GM12878 (cell line): ENCODE data around the gene SRSF7. TPM values are rescaled to one million over a fixed set of nuclear protein-coding genes. Genes with fewer than 3 reads are reported as not detected.

Experiments used
- ATAC-seq: fragments of 200-7000 bp; cut with Tn5 transposase; 3 replicates; pipeline ENCODE4 v1.9.1; 2020; ENCODE audit warnings: mild to moderate bottlenecking, moderate library complexity
- BruUV-seq: library from RNA; stranded (reverse); fragments of 400-500 nt; replicated peaks from 2 replicates; lab custom pipeline; 2021; lab: Mats Ljungman, UMichigan
- CTCF ChIA-PET: fragments of 300-600 bp; sonication (Branson Sonifier 250); formaldehyde crosslinking; extraction: SDS; loops from one replicate; lab custom pipeline; 2021; ENCODE audit warnings: inconsistent platforms; lab: Yijun Ruan, JAX
- POLR2A ChIA-PET: fragments of 350-600 bp; formaldehyde crosslinking; extraction: SDS; loops from one replicate; lab custom pipeline; 2021; ENCODE audit warnings: inconsistent platforms; lab: Charles Lee
- RAD21 ChIA-PET: fragments of 300-600 bp; sonication (Branson Sonifier 250); formaldehyde crosslinking; loops from one replicate; lab custom pipeline; 2023; ENCODE audit warnings: antibody characterized with exemption; ENCODE audit not compliant: unreplicated experiment; lab: Charles Lee
- SMC1A ChIA-PET: fragments of 300-600 bp; sonication (Branson Sonifier 250); formaldehyde crosslinking; loops from one replicate; lab custom pipeline; 2023; ENCODE audit not compliant: unreplicated experiment, uncharacterized antibody; lab: Charles Lee
- DNase-seq: peaks from one replicate; pipeline ENCODE4 v3.0.0-alpha.2; 2011; ENCODE audit warnings: low read depth, low spot score
- FAIRE-seq: peaks from 3 replicates; lab custom pipeline; 2011; peaks lifted over from hg19 to GRCh38; lab: Jason Lieb, UNC
- H2AFZ ChIP-seq: 2 replicates; pipeline ENCODE4 v1.6.0; 2011; ENCODE audit warnings: low read depth, low read length, control low read depth; ENCODE audit not compliant: control insufficient read depth
- H3K27ac ChIP-seq: 2 replicates; pipeline ENCODE4 v1.5.1; 2011; ENCODE audit warnings: control low read depth; ENCODE audit not compliant: control insufficient read depth, insufficient read depth
- H3K27me3 ChIP-seq, 2 experiments: replicated peaks in 1 of 2; 2 replicates each; pipeline versions ENCODE4 v1.6.0 to v1.6.1; 2011; ENCODE audit warnings: low read length in 1 of 2; ENCODE audit not compliant: control insufficient read depth in 2 of 2, insufficient read depth in 2 of 2
- H3K36me3 ChIP-seq, 2 experiments: 2 replicates each; pipeline ENCODE4 v1.5.1; 2011; ENCODE audit warnings: low read length in 1 of 2; ENCODE audit not compliant: control insufficient read depth in 2 of 2, insufficient read depth in 2 of 2
- H3K4me1 ChIP-seq: 2 replicates; pipeline ENCODE4 v1.6.1; 2011; ENCODE audit warnings: mild to moderate bottlenecking, low read length, moderate library complexity, mixed read lengths; ENCODE audit not compliant: control insufficient read depth, insufficient read depth
- H3K4me2 ChIP-seq: 2 replicates; pipeline ENCODE4 v1.6.0; 2011; ENCODE audit warnings: control low read depth; ENCODE audit not compliant: control insufficient read depth, insufficient read depth
- H3K4me3 ChIP-seq: fragments of 200-600 bp; sonication (generic); 2 replicates; pipeline ENCODE4 v1.5.1; 2016
- H3K79me2 ChIP-seq: 2 replicates; pipeline ENCODE4 v1.6.0; 2011; ENCODE audit warnings: low read length; ENCODE audit not compliant: control insufficient read depth, insufficient read depth
- H3K9ac ChIP-seq: 2 replicates; pipeline ENCODE4 v1.8.0; 2011; ENCODE audit warnings: low read length, control low read depth, mixed read lengths; ENCODE audit not compliant: control insufficient read depth, insufficient read depth
- H3K9me3 ChIP-seq: replicated peaks from 3 replicates; pipeline ENCODE4 v1.5.1; 2011; ENCODE audit warnings: mild to moderate bottlenecking, low read length; ENCODE audit not compliant: control insufficient read depth, insufficient read depth
- H4K20me1 ChIP-seq: 2 replicates; pipeline ENCODE4 v1.6.0; 2011; ENCODE audit not compliant: control insufficient read depth, insufficient read depth
- CBFB ChIP-seq: IDR thresholded peaks from 2 replicates; pipeline ENCODE4 v1.6.1; 2016; ENCODE audit warnings: antibody characterized with exemption, low read depth
- CBX3 ChIP-seq: fragments of 200-600 bp; sonication (generic); IDR thresholded peaks from 2 replicates; pipeline ENCODE4 v1.6.1; 2016; ENCODE audit warnings: low read depth, borderline replicate concordance
- CREM ChIP-seq: IDR thresholded peaks from 2 replicates; pipeline ENCODE4 v1.6.1; 2014; ENCODE audit warnings: antibody characterized with exemption, low read depth
- GABPA ChIP-seq: IDR thresholded peaks from 2 replicates; pipeline ENCODE4 v1.6.1; 2014; ENCODE audit warnings: antibody characterized with exemption, low read depth, mild to moderate bottlenecking, inconsistent platforms
- SMC3 ChIP-seq: IDR thresholded peaks from 2 replicates; pipeline ENCODE4 v1.6.1; 2011; ENCODE audit warnings: low read length, improper control_type of control experiment, borderline replicate concordance
- ZNF207 ChIP-seq: fragments of 450-650 bp; IDR thresholded peaks from 2 replicates; pipeline ENCODE4 v1.6.1; 2014; ENCODE audit warnings: antibody characterized with exemption, mild to moderate bottlenecking, borderline replicate concordance
- WGBS: methylation state at CpG from one replicate; pipeline ENCODE4 v1.1.6; 2016; ENCODE audit warnings: low lambda C conversion rate; ENCODE audit not compliant: insufficient replicate concordance, insufficient coverage; ENCODE audit errors: missing lambda C conversion rate; 5-methylcytosine and 5-hydroxymethylcytosine counted together
- in situ Hi-C: fragments of 300-500 bp; cut with MboI; formaldehyde crosslinking; loops from 9 replicates; pipeline ENCODE4 v1.14.3; 2018; ENCODE audit warnings: mixed read lengths
- intact Hi-C: fragments of 100-400 bp; cut with micrococcal nuclease; formaldehyde crosslinking; loops from one replicate; pipeline ENCODE4 v1.14.2; 2022; ENCODE audit not compliant: unreplicated experiment
- polyA plus RNA-seq, 11 experiments: library from polyadenylated mRNA; depleted of rRNA in 4 of 11; unstranded in 6 of 11; stranded (reverse) in 5 of 11; fragments of >200 nt; fragmentation: Nextera tagmentation in 4 of 11; fragmentation: Illumina TruSeq in 1 of 11; extraction: Ambion mirVana in 4 of 11; extraction: Trizol in 1 of 11; gene quantifications; 1 replicate in 1 of 11; 2 replicates in 10 of 11; pipeline versions ENCODE4 v1.2.1 to v1.2.3, GENCODE V29; 2011 to 2016; ENCODE audit warnings: inconsistent platforms in 2 of 11, missing spikeins in 2 of 11, low read depth in 1 of 11
- total RNA-seq, 4 experiments: library from RNA; depleted of rRNA in 3 of 4; stranded (reverse); fragments of >200 nt in 3 of 4; fragmentation: Illumina TruSeq in 1 of 4; extraction: Trizol in 1 of 4; gene quantifications; 2 replicates each; pipeline versions ENCODE4 v1.2.1 to v1.2.3, GENCODE V29; 2013 to 2021
- TF ChIP-seq, protein P1 (sequence below): fragments of 450-650 bp; IDR thresholded peaks from 2 replicates; pipeline ENCODE4 v1.6.1; 2016; ENCODE audit warnings: mild to moderate bottlenecking
- TF ChIP-seq, protein P2 (sequence below): fragments of 450-650 bp; conservative IDR thresholded peaks from 2 replicates; pipeline ENCODE4 v1.6.1; 2017; ENCODE audit warnings: mild to moderate bottlenecking, moderate library complexity
- TF ChIP-seq, protein P3 (sequence below): IDR thresholded peaks from 2 replicates; pipeline ENCODE4 v1.6.1; 2011; ENCODE audit warnings: borderline replicate concordance, low read depth, mild to moderate bottlenecking, moderate library complexity, mixed read lengths, low read length; ENCODE audit not compliant: insufficient read depth; ENCODE audit errors: extremely low read length
- TF ChIP-seq, protein P4 (sequence below): fragments of 450-650 bp; IDR thresholded peaks from 2 replicates; pipeline ENCODE4 v1.6.1; 2017; ENCODE audit warnings: mild to moderate bottlenecking, moderate library complexity
- TF ChIP-seq, protein P5 (sequence below): IDR thresholded peaks from 2 replicates; pipeline ENCODE4 v1.6.1; 2012; ENCODE audit warnings: low read depth, low read length, improper control_type of control experiment
- TF ChIP-seq, protein P6 (sequence below): IDR thresholded peaks from 2 replicates; pipeline ENCODE4 v1.6.1; 2012; ENCODE audit warnings: low read length, inconsistent platforms

The SRSF7 gene
- total and polyA plus RNA-seq, 10 of the 15 experiments (the other 5 are each of a cell fraction or from before 2014, with no cell fraction given), result 205 to 785 (median 408) TPM

DNA sequence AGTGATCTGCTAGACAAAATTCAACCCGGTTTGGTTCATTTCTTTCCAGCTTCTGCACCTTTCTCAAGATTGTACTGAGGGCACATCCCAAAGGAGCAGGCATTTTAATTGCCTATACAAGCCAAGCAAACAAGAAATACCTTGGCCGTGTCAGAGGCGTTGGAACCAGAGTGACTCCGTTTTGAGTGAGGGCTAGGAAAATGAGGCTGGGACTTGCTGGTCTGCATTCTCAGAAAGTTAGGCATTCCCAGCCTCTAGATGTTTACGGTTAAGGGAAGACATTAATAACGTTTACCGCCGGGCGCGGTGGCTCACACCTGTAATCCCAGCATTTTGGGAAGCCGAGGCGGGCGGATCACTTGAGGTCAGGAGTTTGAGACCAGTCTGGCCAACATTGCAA is 25.4 kb upstream of the SRSF7 start:
- no peak for FAIRE-seq
- POLR2A ChIA-PET, result interaction anchor here (1.2 kb wide), 1 partner anchor 25 kb away, joined by 6 read pairs; the partner anchor contains the start of gene SRSF7
- TF ChIP-seq, protein P1, sequence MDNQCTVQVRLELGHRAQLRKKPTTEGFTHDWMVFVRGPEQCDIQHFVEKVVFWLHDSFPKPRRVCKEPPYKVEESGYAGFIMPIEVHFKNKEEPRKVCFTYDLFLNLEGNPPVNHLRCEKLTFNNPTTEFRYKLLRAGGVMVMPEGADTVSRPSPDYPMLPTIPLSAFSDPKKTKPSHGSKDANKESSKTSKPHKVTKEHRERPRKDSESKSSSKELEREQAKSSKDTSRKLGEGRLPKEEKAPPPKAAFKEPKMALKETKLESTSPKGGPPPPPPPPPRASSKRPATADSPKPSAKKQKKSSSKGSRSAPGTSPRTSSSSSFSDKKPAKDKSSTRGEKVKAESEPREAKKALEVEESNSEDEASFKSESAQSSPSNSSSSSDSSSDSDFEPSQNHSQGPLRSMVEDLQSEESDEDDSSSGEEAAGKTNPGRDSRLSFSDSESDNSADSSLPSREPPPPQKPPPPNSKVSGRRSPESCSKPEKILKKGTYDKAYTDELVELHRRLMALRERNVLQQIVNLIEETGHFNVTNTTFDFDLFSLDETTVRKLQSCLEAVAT, result no peak
- TF ChIP-seq GABPA (no peak), CREM (no peak), CBX3 (no peak), SMC3 (no peak), CBFB (no peak), ZNF207 (no peak)
- TF ChIP-seq, protein P2, sequence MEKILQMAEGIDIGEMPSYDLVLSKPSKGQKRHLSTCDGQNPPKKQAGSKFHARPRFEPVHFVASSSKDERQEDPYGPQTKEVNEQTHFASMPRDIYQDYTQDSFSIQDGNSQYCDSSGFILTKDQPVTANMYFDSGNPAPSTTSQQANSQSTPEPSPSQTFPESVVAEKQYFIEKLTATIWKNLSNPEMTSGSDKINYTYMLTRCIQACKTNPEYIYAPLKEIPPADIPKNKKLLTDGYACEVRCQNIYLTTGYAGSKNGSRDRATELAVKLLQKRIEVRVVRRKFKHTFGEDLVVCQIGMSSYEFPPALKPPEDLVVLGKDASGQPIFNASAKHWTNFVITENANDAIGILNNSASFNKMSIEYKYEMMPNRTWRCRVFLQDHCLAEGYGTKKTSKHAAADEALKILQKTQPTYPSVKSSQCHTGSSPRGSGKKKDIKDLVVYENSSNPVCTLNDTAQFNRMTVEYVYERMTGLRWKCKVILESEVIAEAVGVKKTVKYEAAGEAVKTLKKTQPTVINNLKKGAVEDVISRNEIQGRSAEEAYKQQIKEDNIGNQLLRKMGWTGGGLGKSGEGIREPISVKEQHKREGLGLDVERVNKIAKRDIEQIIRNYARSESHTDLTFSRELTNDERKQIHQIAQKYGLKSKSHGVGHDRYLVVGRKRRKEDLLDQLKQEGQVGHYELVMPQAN, result no peak
- TF ChIP-seq, protein P3, sequence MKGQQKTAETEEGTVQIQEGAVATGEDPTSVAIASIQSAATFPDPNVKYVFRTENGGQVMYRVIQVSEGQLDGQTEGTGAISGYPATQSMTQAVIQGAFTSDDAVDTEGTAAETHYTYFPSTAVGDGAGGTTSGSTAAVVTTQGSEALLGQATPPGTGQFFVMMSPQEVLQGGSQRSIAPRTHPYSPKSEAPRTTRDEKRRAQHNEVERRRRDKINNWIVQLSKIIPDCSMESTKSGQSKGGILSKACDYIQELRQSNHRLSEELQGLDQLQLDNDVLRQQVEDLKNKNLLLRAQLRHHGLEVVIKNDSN, result no peak
- TF ChIP-seq, protein P4, sequence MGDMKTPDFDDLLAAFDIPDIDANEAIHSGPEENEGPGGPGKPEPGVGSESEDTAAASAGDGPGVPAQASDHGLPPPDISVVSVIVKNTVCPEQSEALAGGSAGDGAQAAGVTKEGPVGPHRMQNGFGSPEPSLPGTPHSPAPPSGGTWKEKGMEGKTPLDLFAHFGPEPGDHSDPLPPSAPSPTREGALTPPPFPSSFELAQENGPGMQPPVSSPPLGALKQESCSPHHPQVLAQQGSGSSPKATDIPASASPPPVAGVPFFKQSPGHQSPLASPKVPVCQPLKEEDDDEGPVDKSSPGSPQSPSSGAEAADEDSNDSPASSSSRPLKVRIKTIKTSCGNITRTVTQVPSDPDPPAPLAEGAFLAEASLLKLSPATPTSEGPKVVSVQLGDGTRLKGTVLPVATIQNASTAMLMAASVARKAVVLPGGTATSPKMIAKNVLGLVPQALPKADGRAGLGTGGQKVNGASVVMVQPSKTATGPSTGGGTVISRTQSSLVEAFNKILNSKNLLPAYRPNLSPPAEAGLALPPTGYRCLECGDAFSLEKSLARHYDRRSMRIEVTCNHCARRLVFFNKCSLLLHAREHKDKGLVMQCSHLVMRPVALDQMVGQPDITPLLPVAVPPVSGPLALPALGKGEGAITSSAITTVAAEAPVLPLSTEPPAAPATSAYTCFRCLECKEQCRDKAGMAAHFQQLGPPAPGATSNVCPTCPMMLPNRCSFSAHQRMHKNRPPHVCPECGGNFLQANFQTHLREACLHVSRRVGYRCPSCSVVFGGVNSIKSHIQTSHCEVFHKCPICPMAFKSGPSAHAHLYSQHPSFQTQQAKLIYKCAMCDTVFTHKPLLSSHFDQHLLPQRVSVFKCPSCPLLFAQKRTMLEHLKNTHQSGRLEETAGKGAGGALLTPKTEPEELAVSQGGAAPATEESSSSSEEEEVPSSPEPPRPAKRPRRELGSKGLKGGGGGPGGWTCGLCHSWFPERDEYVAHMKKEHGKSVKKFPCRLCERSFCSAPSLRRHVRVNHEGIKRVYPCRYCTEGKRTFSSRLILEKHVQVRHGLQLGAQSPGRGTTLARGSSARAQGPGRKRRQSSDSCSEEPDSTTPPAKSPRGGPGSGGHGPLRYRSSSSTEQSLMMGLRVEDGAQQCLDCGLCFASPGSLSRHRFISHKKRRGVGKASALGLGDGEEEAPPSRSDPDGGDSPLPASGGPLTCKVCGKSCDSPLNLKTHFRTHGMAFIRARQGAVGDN, result no peak
- TF ChIP-seq, protein P5, sequence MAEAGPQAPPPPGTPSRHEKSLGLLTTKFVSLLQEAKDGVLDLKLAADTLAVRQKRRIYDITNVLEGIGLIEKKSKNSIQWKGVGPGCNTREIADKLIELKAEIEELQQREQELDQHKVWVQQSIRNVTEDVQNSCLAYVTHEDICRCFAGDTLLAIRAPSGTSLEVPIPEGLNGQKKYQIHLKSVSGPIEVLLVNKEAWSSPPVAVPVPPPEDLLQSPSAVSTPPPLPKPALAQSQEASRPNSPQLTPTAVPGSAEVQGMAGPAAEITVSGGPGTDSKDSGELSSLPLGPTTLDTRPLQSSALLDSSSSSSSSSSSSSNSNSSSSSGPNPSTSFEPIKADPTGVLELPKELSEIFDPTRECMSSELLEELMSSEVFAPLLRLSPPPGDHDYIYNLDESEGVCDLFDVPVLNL, result no peak
- TF ChIP-seq, protein P6, sequence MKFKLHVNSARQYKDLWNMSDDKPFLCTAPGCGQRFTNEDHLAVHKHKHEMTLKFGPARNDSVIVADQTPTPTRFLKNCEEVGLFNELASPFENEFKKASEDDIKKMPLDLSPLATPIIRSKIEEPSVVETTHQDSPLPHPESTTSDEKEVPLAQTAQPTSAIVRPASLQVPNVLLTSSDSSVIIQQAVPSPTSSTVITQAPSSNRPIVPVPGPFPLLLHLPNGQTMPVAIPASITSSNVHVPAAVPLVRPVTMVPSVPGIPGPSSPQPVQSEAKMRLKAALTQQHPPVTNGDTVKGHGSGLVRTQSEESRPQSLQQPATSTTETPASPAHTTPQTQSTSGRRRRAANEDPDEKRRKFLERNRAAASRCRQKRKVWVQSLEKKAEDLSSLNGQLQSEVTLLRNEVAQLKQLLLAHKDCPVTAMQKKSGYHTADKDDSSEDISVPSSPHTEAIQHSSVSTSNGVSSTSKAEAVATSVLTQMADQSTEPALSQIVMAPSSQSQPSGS, result no peak

More for the DNA sequence above, 25.4 kb upstream of the SRSF7 start:
- no peak for ATAC-seq
- BruUV-seq, result no TSS peak
- in situ Hi-C loops, result no loop called here
- WGBS, result 87% methylated on average over 13 of the region's 13 CpGs
- ChIA-PET SMC1A (no interaction called here), RAD21 (no interaction called here), CTCF (interaction anchor here (0.6 kb wide), 1 partner anchor 45 kb away, joined by 4 read pairs; no protein-coding TSS in a partner anchor)
- intact Hi-C loops, result no loop called here
- no peak for DNase-seq
- Histone ChIP-seq H3K4me1 (0 out of 2 replicates have a peak, but pooled peaks cover 2% of the 10 kb centered on the region), H3K36me3 (peaks cover 0 to 2% of the 10 kb centered on the region in 2 experiments; a peak in 2 of 4 replicates), H3K79me2 (peaks cover 12% of the 10 kb centered on the region), H3K9ac (no peak overlapping the region), H3K4me3 (no peak overlapping the region), H4K20me1 (no peaks in the 10 kb centered on the region), H3K27ac (no peak overlapping the region), H3K4me2 (no peak overlapping the region), H3K9me3 (no peaks in the 10 kb centered on the region), H2AFZ (no peak overlapping the region), H3K27me3 (no peaks in the 10 kb centered on the region)
